SW480 (cell line): Measurements from ENCODE around the gene PRKCH.

ENCODE experiments used
- DNase-seq: peaks from one replicate; pipeline ENCODE4 v3.0.0-alpha.2; 2016; ENCODE audit warnings: low spot score

PRKCH gene

GRCh38 chr14:61368114-61368710 is 46.8 kb downstream of the PRKCH start:
- DNase-seq: no peak

DNA sequence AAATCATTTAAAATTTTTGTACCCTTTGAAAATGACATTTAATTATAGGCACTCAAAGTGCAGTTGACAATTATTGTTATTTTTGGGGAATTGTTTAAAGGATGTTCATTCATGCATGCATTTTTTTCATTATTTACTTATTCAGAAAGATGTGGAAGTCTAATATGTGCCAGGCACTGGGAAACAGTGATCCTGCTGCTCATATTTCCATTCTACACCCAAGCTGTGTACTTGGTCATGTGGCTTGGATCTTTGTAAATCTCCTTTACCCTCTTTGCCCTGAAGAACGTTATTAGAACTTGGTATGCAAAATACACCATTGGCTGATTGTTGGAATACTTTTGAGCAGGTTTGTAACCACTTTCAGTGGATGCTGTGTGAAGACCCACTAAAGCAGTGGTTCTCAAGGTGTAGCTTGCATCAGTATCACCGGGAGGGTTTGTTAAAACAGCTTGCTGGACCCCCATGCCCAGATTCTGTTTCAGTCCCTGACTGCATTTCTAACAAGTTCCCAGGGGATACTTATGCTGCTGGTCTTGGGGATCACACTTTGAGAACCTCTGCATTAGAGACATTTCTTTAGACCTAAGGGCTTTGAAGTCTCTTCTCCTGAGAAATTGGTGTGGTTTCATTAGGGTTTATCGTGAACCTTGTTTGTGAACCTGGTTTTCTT is 47.5 kb downstream of the PRKCH start:
- DNase-seq: no peak

DNA sequence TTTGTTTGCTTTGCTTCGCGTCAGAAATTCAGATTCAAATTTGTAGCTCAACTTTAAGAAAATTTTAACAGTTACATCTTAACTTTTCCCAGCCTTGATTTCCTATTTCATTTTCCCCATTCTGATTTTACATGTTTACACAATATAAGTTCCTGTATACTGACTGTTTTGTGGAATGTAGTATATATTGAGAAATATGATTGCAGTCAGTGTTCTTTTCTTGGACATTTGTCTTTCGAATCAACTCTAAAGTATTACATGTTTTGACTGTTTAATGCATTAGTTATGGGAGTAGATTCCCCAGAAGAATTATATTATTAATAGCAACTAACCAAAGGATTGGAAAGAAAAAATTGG is 48.1 kb downstream of the PRKCH start:
- DNase-seq: no peak

GRCh38 chr14:61372379-61372778 is 51.0 kb downstream of the PRKCH start:
- no peak for DNase-seq

GRCh38 chr14:61372842-61373555 is 51.6 kb downstream of the PRKCH start:
- no peak for DNase-seq

- no peak for DNase-seq
These were observed 52.9 kb downstream of the PRKCH start for GRCh38 chr14:61374284-61374683.

GRCh38 chr14:61375218-61375617 is 53.8 kb downstream of the PRKCH start:
- no peak for DNase-seq

DNA sequence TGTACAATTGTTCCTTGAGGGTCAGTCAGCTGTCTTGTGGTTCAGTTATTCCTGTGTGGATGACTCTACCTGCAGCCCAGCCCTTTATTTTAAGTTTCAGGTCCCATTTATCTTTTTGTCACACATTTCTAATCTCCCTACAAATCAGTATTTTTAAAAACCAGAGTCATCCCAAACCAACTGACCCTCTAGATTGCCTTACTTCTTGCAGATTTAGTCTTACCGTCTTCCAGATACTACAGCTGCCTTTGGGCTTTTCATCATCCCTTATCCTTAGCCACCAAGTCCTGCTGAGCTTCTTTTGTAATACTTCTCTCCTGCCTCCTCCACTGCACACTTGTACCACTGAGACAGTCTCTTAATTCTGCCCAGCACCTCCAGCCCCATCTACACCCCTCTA is 54.9 kb downstream of the PRKCH start:
- no peak for DNase-seq

DNA sequence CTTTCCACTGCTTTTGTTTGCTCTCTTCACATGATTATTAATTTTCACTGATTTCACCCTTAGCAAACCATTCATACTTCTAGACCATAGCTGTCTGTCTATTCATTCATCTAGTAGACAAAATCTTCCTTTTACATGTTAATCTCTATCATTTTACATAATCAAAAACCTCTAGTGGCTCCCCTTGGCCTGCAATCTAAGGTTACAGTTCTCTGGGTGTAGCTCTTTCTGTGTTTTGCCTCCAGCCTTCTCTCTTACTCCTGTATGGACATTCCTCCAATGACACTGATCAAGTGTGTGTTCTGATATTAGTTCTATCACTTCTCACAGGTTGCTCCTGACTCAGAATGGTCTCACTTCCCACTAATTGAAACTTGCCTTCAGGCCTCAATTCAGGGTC is 56.4 kb downstream of the PRKCH start:
- DNase-seq: no peak

GRCh38 chr14:61379639-61380184 is 58.3 kb downstream of the PRKCH start:
- DNase-seq: no peak

GRCh38 chr14:61380984-61381383 is 59.6 kb downstream of the PRKCH start:
- no peak for DNase-seq

DNA sequence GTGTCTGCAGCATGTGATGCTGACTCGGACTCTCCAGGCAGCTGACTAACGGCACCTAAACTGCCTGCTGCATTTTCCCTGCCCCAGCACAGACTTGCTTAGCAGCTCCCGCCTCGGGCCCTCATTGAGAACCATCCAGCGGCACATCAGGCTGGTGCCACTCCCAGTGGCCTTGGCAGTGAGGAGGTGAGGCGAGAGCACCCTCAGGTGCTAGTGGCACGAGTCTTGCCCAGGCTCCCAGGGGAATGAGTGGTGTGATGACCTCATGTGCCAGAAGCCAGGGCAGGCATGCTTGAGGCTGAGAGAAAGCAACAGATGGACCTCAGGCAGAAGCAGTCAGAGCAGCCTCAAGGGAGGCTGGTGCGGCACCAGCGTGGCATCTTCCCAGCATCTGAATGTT is 60.2 kb downstream of the PRKCH start:
- no peak for DNase-seq

GRCh38 chr14:61382842-61383241 is 61.5 kb downstream of the PRKCH start:
- DNase-seq: no peak

DNA sequence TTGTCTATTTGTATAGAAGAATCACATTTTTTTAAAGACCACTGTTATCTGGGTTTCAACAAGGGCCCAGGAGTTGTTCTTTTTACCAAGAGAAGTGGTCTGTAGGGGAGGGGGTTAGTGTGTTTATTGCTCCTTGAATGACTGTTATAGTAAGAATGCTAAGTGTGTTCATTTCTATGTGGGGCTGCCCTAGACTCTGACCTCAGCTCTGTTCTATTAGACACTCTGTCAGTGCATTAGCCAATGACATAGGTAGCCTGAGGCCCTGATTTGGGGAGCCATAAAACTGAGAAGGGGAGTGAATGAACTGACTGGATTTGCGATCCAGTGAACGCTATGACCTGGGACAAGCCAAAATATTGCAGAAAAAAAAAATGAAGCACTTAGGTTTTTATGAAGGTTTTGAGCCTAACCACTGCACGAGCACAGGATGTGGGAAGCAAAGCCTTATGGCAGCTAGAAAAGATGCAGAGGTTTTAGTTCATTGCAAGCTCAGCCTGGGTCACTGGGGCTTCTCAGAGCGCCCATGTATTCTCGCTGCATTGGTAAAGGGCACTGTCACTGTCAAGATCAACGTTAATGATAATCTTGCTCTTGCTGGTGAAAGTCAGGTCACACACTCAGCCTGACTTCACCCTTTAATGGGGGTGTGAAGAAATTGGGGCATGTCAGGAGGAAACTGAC is 63.8 kb downstream of the PRKCH start:
- DNase-seq: no peak

DNA sequence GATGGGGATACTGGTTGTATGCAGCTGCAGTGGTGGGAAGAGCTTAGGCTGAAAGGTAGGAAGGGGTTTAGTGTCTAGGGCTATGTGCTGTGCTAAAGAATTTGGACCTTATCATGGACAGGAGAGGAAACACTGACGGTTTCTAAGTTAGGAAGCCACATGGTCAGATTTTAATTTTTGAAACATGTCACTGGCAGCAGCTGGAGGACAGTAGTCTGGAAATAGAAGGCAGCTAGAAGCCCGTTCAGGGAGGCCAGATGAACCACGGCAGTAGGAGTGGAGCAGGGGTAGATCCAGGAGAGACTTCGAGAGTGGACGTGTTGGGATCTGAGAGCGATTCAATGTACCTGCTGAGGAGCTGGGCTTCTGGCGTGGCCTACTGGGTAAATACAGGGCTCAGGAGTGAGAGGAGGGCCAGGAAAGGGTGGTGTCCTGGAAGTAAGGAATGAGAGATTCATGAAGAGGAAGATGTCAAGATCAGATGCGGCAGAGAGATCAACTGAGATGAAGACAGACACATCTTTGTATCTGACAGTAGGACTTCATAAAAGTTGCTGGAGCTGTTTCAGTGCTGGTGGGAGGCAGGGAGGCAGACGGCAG is 64.9 kb downstream of the PRKCH start:
- DNase-seq: no peak

- DNase-seq: no peak
These were observed 65.7 kb downstream of the PRKCH start for GRCh38 chr14:61387076-61387475.

DNA sequence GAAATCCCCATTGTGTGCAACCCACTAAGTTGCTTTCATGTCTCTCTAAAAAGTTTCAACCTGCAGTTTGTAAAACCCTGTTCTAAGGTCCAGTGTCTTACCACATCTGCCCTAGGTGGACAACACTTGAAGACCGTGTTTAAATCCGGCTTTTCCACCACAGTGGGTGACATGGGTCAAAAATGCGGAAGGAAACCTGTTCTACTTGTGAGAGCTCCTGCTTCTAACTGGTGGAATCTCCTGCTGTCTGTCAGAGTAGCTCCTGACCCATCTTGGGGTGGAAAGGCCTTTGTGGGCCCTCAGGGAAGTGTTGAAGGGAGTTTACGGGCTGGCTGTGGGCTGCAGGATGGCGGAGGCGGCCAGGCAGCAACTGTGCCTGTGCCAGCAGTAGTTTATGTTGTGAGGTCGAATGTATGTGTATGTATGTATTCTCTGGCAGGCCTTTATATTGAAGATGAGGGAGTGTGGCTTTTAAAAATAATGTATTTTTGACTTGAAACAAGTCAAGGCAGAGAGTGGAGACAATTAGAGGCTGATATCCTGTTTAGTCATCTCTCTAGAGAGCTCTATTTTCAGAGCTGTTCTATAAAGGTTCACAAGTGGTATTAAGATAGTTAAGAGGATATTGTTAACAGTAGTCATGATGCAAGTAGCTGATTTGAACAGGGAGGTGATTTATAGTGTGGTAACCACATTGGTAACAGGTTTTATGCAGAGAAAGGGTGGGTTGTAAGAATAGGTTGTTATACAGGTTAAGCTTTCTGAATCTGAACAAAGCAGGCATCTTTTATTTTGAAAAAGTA is 67.0 kb downstream of the PRKCH start:
- DNase-seq: peak; percentile 9

DNA sequence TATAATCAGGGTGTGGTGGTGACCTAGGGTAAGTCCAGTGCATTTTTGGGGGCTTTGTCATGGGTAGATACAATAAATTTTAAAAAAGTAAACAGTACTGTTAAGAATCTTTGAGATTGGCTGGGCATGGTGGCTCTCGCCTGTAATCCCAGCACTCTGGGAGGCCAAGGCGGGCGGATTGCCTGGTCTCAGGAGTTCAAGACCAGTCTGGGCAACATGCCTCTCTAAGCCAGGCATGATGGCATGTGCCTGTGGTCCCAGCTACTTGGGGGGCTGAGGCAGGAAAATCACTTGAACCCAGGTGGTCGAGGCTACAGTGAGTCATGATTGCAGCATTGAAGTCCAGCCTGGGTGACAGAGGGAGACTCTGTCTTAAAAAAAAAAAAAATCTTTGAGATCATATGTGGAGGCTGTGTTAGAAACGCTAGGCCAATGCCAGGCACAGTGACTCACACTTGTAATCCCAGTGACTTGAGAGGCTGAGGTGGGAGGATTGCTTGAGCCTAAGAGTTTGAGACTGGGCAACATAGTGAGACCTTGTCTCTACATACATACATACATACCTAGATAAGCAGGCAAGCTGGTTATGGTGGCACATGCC is 67.7 kb downstream of the PRKCH start:
- DNase-seq: no peak

DNA sequence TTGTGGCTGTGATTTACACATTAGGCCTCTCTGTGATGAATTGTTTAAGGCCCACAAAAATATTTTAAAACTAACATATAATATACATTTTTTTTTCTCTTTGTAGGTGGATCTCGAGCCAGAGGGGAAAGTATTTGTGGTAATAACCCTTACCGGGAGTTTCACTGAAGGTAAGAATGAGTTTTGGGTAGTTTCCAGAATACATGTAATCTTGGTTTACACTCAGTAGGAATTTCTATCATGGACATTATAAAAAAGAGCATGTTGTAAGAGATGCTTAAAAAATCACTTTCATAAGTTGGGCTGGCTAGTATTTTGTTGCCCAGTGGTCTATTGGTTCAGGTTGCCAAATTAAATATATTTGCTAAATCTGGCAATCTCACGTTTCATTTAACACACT is 69.7 kb downstream of the PRKCH start:
- no peak for DNase-seq

DNA sequence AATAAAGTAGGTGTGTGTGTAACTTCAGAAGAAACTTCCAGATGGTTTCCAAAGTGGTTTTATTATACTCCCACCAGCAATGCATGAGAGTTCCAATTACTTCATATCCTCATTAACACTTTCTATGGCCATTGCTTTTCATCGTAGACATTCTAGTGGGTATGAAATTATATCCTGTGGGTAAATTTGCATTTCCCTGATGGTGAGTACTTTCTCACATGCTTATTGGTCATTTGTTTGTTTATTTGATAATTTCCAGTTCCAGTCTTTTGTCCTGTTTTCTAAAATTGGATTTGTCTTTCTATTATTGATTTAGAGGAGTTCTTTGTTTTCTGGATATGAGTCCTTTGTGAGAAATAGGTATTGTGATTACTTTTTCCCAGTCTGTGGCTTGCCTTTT is 70.9 kb downstream of the PRKCH start:
- no peak for DNase-seq

DNA sequence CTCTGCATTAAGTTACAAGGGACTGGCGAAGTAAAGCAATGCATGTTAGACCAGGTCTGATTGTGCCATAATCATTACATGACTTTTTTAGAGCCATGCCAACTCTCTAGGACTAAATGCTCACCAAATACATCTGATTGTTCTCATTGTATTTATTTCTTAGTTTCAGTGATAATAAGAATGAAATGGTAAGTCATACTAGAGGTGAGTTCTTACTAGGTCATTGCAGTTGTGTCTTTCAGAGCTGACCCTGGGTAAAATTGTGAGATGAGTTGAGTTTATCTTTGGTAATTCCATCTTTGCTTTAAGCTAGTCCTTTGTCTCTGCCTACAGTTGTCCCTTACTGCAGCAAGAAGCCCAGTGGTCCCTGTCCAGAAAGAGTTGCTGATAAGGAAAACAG is 73.2 kb downstream of the PRKCH start:
- DNase-seq: no peak
